Naive thymus-derived CD4-positive, alpha-beta T cell (primary cell): Measurements from ENCODE around the gene ICA1L. TPM values are rescaled to one million over a fixed set of nuclear protein-coding genes. Genes with fewer than 3 reads are reported as not detected.
A peak's percentile ranks its signal among the peaks of the same experiment; 100 is the strongest.

Source experiments
- ATAC-seq: fragments of 150-1000 bp; cut with Tn5 transposase; 2 replicates; pipeline ENCODE4 v1.10.0; 2021; ENCODE audit warnings: mild to moderate bottlenecking, moderate library complexity
- CTCF ChIA-PET: fragments of 350-600 bp; sonication (Branson Sonifier 250); formaldehyde crosslinking; loops from one replicate; lab custom pipeline; 2021; ENCODE audit warnings: antibody characterized with exemption; lab: Charles Lee
- POLR2A ChIA-PET: fragments of 350-600 bp; sonication (Branson Sonifier 250); formaldehyde crosslinking; loops from one replicate; lab custom pipeline; 2021; ENCODE audit warnings: antibody characterized with exemption, inconsistent platforms; lab: Charles Lee
- DNase-seq, 9 donors: peaks; one replicate each; pipeline versions ENCODE4 v3.0.0 to v3.0.0-alpha.2; 2020 to 2022; ENCODE audit warnings: mixed read lengths in 1 of 9
- H3K27ac ChIP-seq: one replicate; pipeline ENCODE4 v1.7.0; 2013; ENCODE audit warnings: mild to moderate bottlenecking, low read depth, low read length, moderate library complexity
- H3K27me3 ChIP-seq, 2 donors: one replicate each; pipeline ENCODE4 v1.7.0; 2013; ENCODE audit warnings: low read length in 2 of 2, mild to moderate bottlenecking in 2 of 2, moderate library complexity in 2 of 2; ENCODE audit not compliant: control insufficient read depth in 2 of 2, insufficient read depth in 2 of 2
- H3K36me3 ChIP-seq, 3 experiments: 1 replicate in 2 of 3; 2 replicates in 1 of 3; pipeline ENCODE4 v1.7.0; 2013; ENCODE audit warnings: low read length in 3 of 3, mild to moderate bottlenecking in 3 of 3, moderate library complexity in 1 of 3; ENCODE audit not compliant: insufficient read depth in 3 of 3, control insufficient read depth in 2 of 3
- H3K4me1 ChIP-seq, 2 donors: one replicate each; pipeline ENCODE4 v1.7.0; 2013; ENCODE audit warnings: low read length in 2 of 2, mild to moderate bottlenecking in 2 of 2, moderate library complexity in 1 of 2; ENCODE audit not compliant: control insufficient read depth in 2 of 2, insufficient read depth in 2 of 2
- H3K4me3 ChIP-seq: 2 replicates; pipeline ENCODE4 v1.7.0; 2013; ENCODE audit warnings: mild to moderate bottlenecking, low read length
- H3K9me3 ChIP-seq, 3 experiments: 1 replicate in 2 of 3; 2 replicates in 1 of 3; pipeline ENCODE4 v1.7.0; 2013; ENCODE audit warnings: low read length in 3 of 3; ENCODE audit not compliant: control insufficient read depth in 2 of 3
- H3K27ac Mint-ChIP-seq, 9 donors: one replicate each; pipeline ENCODE4 v1.8.0; 2020 to 2022; ENCODE audit warnings: mixed read lengths in 9 of 9, mild to moderate bottlenecking in 8 of 9, moderate library complexity in 5 of 9, inconsistent platforms in 2 of 9
- H3K27me3 Mint-ChIP-seq, 5 donors: one replicate each; pipeline ENCODE4 v1.8.0; 2021 to 2022; ENCODE audit warnings: mixed read lengths in 5 of 5, mild to moderate bottlenecking in 1 of 5
- H3K36me3 Mint-ChIP-seq, 5 donors: one replicate each; pipeline ENCODE4 v1.8.0; 2020 to 2022; ENCODE audit warnings: mixed read lengths in 5 of 5, mild to moderate bottlenecking in 3 of 5, inconsistent platforms in 1 of 5
- H3K4me1 Mint-ChIP-seq, 7 donors: one replicate each; pipeline ENCODE4 v1.8.0; 2020 to 2022; ENCODE audit warnings: mixed read lengths in 7 of 7, mild to moderate bottlenecking in 3 of 7, inconsistent platforms in 1 of 7
- H3K4me3 Mint-ChIP-seq, 10 donors: one replicate each; pipeline ENCODE4 v1.8.0; 2020 to 2022; ENCODE audit warnings: mild to moderate bottlenecking in 10 of 10, mixed read lengths in 10 of 10, moderate library complexity in 6 of 10, inconsistent platforms in 2 of 10
- H3K9me3 Mint-ChIP-seq, 11 donors: one replicate each; pipeline ENCODE4 v1.8.0; 2020 to 2022; ENCODE audit warnings: mixed read lengths in 11 of 11, mild to moderate bottlenecking in 4 of 11, inconsistent platforms in 1 of 11, moderate library complexity in 1 of 11
- intact Hi-C, 2 donors: fragments of 100-400 bp; cut with micrococcal nuclease; formaldehyde crosslinking; loops; one replicate each; pipeline ENCODE4 v1.15.1; 2023
- polyA plus RNA-seq, 2 donors: library from polyadenylated mRNA; unstranded; fragments of 300-500 nt; fragmentation: Illumina TruSeq; gene quantifications; one replicate each; pipeline ENCODE4 v1.2.3, GENCODE V29; 2021
- total RNA-seq, 6 experiments: library from RNA in 5 of 6; stranded (reverse) in 5 of 6; gene quantifications; 1 replicate in 5 of 6; 2 replicates in 1 of 6; pipeline ENCODE4 v1.2.3 and lab custom pipeline; 2021 to 2026

Gene ICA1L
- total and polyA plus RNA-seq, 7 experiments from 2014 or later = 0.65 to 4.6 (median 2.4) TPM

GRCh38 chr2:202765436-202765835 lies 106.1 kb downstream of the ICA1L start:
- no peaks in the 10 kb centered on the region for H3K27me3 ChIP-seq
- H3K4me1 Mint-ChIP-seq = peaks cover 23 to 69% (median 58%) of the 10 kb centered on the region in 7 donors
- H3K27me3 Mint-ChIP-seq = no peaks in the 10 kb centered on the region
- ATAC-seq (no peak), DNase-seq (no peak)
- H3K4me3 Mint-ChIP-seq = peak overlapping the region in 1 of 10 donors; percentile 42
- H3K4me3 ChIP-seq = no peak overlapping the region
- peaks cover 0 to 27% of the 10 kb centered on the region in 2 donors for H3K4me1 ChIP-seq
- CTCF ChIA-PET = interaction anchor here (0.7 to 1.2 kb wide), 2 partner anchors 45 to 150 kb away, joined by 4 read pairs; no protein-coding TSS in a partner anchor
- H3K9me3 Mint-ChIP-seq = peaks cover 0 to 5% (median 0%) of the 10 kb centered on the region in 11 donors
- intact Hi-C loops = no loop called here
- POLR2A ChIA-PET = interaction anchor here (0.6 to 1.0 kb wide), 2 partner anchors 90 to 177 kb away, joined by 3 to 4 read pairs; no protein-coding TSS in a partner anchor
- H3K9me3 ChIP-seq = no peaks in the 10 kb centered on the region
- H3K36me3 ChIP-seq = peaks cover 0 to 18% (median 0%) of the 10 kb centered on the region in 3 experiments
- peak overlapping the region in 7 of 9 donors; percentile 55 to 98 (median 77) for H3K27ac Mint-ChIP-seq
- no peak overlapping the region for H3K27ac ChIP-seq
- peaks cover 4 to 49% (median 42%) of the 10 kb centered on the region in 5 donors for H3K36me3 Mint-ChIP-seq

- DNase-seq = no peak
- Mint-ChIP-seq H3K27ac (peak overlapping the region in 7 of 9 donors; percentile 22 to 98 (median 87)), H3K9me3 (peaks cover 0 to 5% (median 0%) of the 10 kb centered on the region in 11 donors), H3K4me1 (peaks cover 25 to 72% (median 62%) of the 10 kb centered on the region in 7 donors), H3K36me3 (peaks cover 4 to 51% (median 46%) of the 10 kb centered on the region in 5 donors), H3K4me3 (peak overlapping the region in 3 of 10 donors; percentile 22 to 42 (median 39)), H3K27me3 (no peaks in the 10 kb centered on the region)
- intact Hi-C loops = no loop called here
- H3K4me3 ChIP-seq = no peak overlapping the region
- H3K9me3 ChIP-seq = no peaks in the 10 kb centered on the region
- H3K27me3 ChIP-seq = no peaks in the 10 kb centered on the region
- ChIA-PET POLR2A (interaction anchor here (1.0 kb wide), 1 partner anchor 176 kb away, joined by 3 read pairs; no protein-coding TSS in a partner anchor), CTCF (interaction anchor here (0.7 to 1.2 kb wide), 2 partner anchors 45 to 150 kb away, joined by 4 read pairs; no protein-coding TSS in a partner anchor)
- H3K27ac ChIP-seq = no peak overlapping the region
- no peak for ATAC-seq
- peaks cover 0 to 30% of the 10 kb centered on the region in 2 donors for H3K4me1 ChIP-seq
- peaks cover 0 to 23% (median 0%) of the 10 kb centered on the region in 3 experiments for H3K36me3 ChIP-seq
These were observed 106.6 kb downstream of the ICA1L start for GRCh38 chr2:202764991-202765390.

GRCh38 chr2:202763916-202764315 lies 107.7 kb downstream of the ICA1L start:
- H3K9me3 ChIP-seq = no peaks in the 10 kb centered on the region
- H3K27ac ChIP-seq = peak overlapping the region; percentile 58
- H3K27me3 ChIP-seq = no peaks in the 10 kb centered on the region
- no peaks in the 10 kb centered on the region for H3K27me3 Mint-ChIP-seq
- POLR2A ChIA-PET = interaction anchor here (0.5 to 3.3 kb wide), 5 partner anchors 10 to 129 kb away, joined by 3 to 20 read pairs (median 3); partner anchors contain the start of gene FAM117B
- peaks cover 0 to 5% (median 0%) of the 10 kb centered on the region in 11 donors for H3K9me3 Mint-ChIP-seq
- ATAC-seq (no peak), DNase-seq (no peak)
- H3K36me3 ChIP-seq = peaks cover 0 to 31% (median 0%) of the 10 kb centered on the region in 3 experiments
- intact Hi-C loops = loop anchor here (1.0 to 2.0 kb wide), 2 partner anchors 129 to 176 kb away; partner anchors contain the start of gene FAM117B (in 2 of the 2)
- no peak overlapping the region for H3K4me3 ChIP-seq
- peak overlapping the region; percentile 2 to 87 (median 61) for H3K4me3 Mint-ChIP-seq
- CTCF ChIA-PET = interaction anchor here (1.0 kb wide), 1 partner anchor 125 kb away, joined by 3 read pairs; no protein-coding TSS in a partner anchor
- peak overlapping the region in 8 of 9 donors; percentile 82 to 98 (median 88) for H3K27ac Mint-ChIP-seq
- H3K36me3 Mint-ChIP-seq = peaks cover 3 to 49% (median 42%) of the 10 kb centered on the region in 5 donors
- peaks cover 23 to 71% (median 57%) of the 10 kb centered on the region in 7 donors for H3K4me1 Mint-ChIP-seq
- peaks cover 0 to 30% of the 10 kb centered on the region in 2 donors for H3K4me1 ChIP-seq

- DNase-seq = peak in 7 of 9 donors; percentile 11 to 73 (median 47)
- no peaks in the 10 kb centered on the region for H3K27me3 ChIP-seq
- CTCF ChIA-PET = interaction anchor here (0.9 kb wide), 1 partner anchor 10 kb away, joined by 3 read pairs; no protein-coding TSS in a partner anchor
- H3K9me3 Mint-ChIP-seq = peaks cover 0 to 5% (median 0%) of the 10 kb centered on the region in 11 donors
- peak overlapping the region; percentile 79 to 98 (median 88) for H3K27ac Mint-ChIP-seq
- H3K4me1 Mint-ChIP-seq = peaks cover 21 to 74% (median 50%) of the 10 kb centered on the region in 7 donors
- no peak overlapping the region for H3K4me3 ChIP-seq
- peak; percentile 90 for ATAC-seq
- intact Hi-C loops = loop anchor here (1.0 to 2.0 kb wide), 2 partner anchors 128 to 174 kb away; partner anchors contain the start of gene FAM117B (in 2 of the 2)
- POLR2A ChIA-PET = interaction anchor here (0.6 to 3.3 kb wide), 2 partner anchors 38 to 127 kb away, joined by 3 to 20 read pairs; partner anchors contain the start of gene FAM117B
- no peaks in the 10 kb centered on the region for H3K27me3 Mint-ChIP-seq
- peaks cover 0 to 27% of the 10 kb centered on the region in 2 donors for H3K4me1 ChIP-seq
- H3K9me3 ChIP-seq = no peaks in the 10 kb centered on the region
- H3K36me3 ChIP-seq = peaks cover 0 to 42% (median 4%) of the 10 kb centered on the region in 3 experiments
- H3K27ac ChIP-seq = peak overlapping the region; percentile 52
- peak overlapping the region; percentile 30 to 87 (median 66) for H3K4me3 Mint-ChIP-seq
- H3K36me3 Mint-ChIP-seq = peaks cover 3 to 56% (median 42%) of the 10 kb centered on the region in 5 donors
These were observed 109.0 kb downstream of the ICA1L start for GRCh38 chr2:202762556-202762955.

GRCh38 chr2:202760848-202761247 lies 110.7 kb downstream of the ICA1L start:
- Mint-ChIP-seq H3K4me1 (peaks cover 19 to 77% (median 50%) of the 10 kb centered on the region in 7 donors), H3K4me3 (peak overlapping the region in 4 of 10 donors; percentile 16 to 58 (median 32)), H3K27me3 (no peaks in the 10 kb centered on the region), H3K27ac (peak overlapping the region in 8 of 9 donors; percentile 86 to 98 (median 88)), H3K9me3 (peaks cover 0 to 5% (median 0%) of the 10 kb centered on the region in 11 donors), H3K36me3 (peaks cover 3 to 63% (median 41%) of the 10 kb centered on the region in 5 donors)
- Histone ChIP-seq H3K4me1 (peaks cover 0 to 27% of the 10 kb centered on the region in 2 donors), H3K9me3 (no peaks in the 10 kb centered on the region), H3K27me3 (no peaks in the 10 kb centered on the region), H3K27ac (peak overlapping the region; percentile 47), H3K4me3 (no peak overlapping the region), H3K36me3 (peaks cover 0 to 50% (median 10%) of the 10 kb centered on the region in 3 experiments)
- CTCF ChIA-PET = no interaction called here
- POLR2A ChIA-PET = interaction anchor here (0.7 kb wide), 1 partner anchor 1784 kb away, joined by 3 read pairs; no protein-coding TSS in a partner anchor
- DNase-seq (no peak), ATAC-seq (no peak)
- intact Hi-C loops = no loop called here

GRCh38 chr2:202758604-202759003 lies 113.0 kb downstream of the ICA1L start:
- Histone ChIP-seq H3K27me3 (no peaks in the 10 kb centered on the region), H3K4me1 (peaks cover 0 to 18% of the 10 kb centered on the region in 2 donors), H3K9me3 (no peaks in the 10 kb centered on the region), H3K27ac (no peak overlapping the region), H3K4me3 (no peak overlapping the region), H3K36me3 (peaks cover 0 to 49% (median 10%) of the 10 kb centered on the region in 3 experiments)
- no peak for ATAC-seq
- peaks cover 23 to 71% (median 40%) of the 10 kb centered on the region in 7 donors for H3K4me1 Mint-ChIP-seq
- no peaks in the 10 kb centered on the region for H3K27me3 Mint-ChIP-seq
- ChIA-PET CTCF (no interaction called here), POLR2A (interaction anchor here (1.1 kb wide), 1 partner anchor 125 kb away, joined by 3 read pairs; no protein-coding TSS in a partner anchor)
- no peak for DNase-seq
- H3K4me3 Mint-ChIP-seq = no peak overlapping the region
- H3K27ac Mint-ChIP-seq = peak overlapping the region in 6 of 9 donors; percentile 33 to 98 (median 58)
- H3K9me3 Mint-ChIP-seq = peaks cover 0 to 6% (median 0%) of the 10 kb centered on the region in 11 donors
- peaks cover 3 to 59% (median 40%) of the 10 kb centered on the region in 5 donors for H3K36me3 Mint-ChIP-seq
- intact Hi-C loops = no loop called here
